ENCODE measurements around the gene MATN4. TPM values are rescaled to one million over a fixed set of nuclear protein-coding genes. Genes with fewer than 3 reads are reported as not detected.
"Not testable (repeated sequence)": the region's sequence is repeated elsewhere in the genome, so short reads cannot be mapped to it uniquely, and the experiment has no call there.

MATN4 gene, protein sequence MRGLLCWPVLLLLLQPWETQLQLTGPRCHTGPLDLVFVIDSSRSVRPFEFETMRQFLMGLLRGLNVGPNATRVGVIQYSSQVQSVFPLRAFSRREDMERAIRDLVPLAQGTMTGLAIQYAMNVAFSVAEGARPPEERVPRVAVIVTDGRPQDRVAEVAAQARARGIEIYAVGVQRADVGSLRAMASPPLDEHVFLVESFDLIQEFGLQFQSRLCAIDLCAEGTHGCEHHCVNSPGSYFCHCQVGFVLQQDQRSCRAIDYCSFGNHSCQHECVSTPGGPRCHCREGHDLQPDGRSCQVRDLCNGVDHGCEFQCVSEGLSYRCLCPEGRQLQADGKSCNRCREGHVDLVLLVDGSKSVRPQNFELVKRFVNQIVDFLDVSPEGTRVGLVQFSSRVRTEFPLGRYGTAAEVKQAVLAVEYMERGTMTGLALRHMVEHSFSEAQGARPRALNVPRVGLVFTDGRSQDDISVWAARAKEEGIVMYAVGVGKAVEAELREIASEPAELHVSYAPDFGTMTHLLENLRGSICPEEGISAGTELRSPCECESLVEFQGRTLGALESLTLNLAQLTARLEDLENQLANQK
- 1 to 10 TPM in 1 of 4 donors, under 1 TPM in 2, not detected in 1; 0.25 to 1.5 (median 0.94) TPM for total RNA-seq

DNA sequence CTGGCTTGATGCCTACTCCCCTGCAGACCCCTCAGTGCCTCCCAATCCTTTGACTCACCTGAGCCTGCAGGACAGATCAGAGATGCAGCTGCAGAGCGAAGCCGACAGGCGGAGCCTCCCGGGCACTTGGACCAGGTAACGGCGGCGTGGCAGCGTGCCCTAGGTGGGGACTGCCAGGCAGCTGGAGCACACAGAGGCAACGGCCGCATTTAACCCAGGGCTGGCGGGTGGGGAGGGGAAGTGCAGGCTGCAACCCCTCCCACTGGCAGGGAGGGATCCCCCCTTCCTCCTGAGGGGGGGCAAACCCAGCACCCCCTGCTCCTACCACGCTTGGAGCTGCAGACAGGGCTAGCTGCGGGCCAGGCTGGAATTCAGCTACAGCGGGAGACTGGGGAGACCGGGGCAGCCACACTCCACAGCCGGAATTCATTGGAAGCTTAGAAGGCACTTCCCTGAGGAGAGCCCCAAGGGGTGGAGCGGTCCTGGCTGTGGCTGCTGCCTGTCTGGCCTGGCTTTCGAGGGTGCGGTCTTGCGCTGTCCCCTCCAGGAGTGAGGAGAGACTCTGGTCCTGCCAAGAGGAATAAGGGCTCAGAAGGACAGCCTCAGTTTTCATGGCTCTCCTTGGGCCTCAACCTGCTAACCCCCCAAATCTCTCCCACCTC lies at the start of gene MATN4:
Gene MATN4, minus strand, starts transcription at position 183 of the 662 bp plus-strand sequence. CDS start 2,717 bp downstream, outside the sequence.
- H3K27ac ChIP-seq: no peak within 1 kb of the TSS
- no peaks in the 10 kb centered on the region for H3K9me3 ChIP-seq
- no peaks in the 10 kb centered on the region for H3K36me3 ChIP-seq
- DNase-seq (ENCODE audit: low spot score in 2 of 2): no peak
- H3K4me1 ChIP-seq: peaks cover 29% of the 10 kb centered on the region
- peaks cover 22% of the 10 kb centered on the region for H3K27me3 ChIP-seq
- TF ChIP-seq EP300 (IDR thresholded peaks at IDR 0.05): no peak
- TF ChIP-seq, protein P1, sequence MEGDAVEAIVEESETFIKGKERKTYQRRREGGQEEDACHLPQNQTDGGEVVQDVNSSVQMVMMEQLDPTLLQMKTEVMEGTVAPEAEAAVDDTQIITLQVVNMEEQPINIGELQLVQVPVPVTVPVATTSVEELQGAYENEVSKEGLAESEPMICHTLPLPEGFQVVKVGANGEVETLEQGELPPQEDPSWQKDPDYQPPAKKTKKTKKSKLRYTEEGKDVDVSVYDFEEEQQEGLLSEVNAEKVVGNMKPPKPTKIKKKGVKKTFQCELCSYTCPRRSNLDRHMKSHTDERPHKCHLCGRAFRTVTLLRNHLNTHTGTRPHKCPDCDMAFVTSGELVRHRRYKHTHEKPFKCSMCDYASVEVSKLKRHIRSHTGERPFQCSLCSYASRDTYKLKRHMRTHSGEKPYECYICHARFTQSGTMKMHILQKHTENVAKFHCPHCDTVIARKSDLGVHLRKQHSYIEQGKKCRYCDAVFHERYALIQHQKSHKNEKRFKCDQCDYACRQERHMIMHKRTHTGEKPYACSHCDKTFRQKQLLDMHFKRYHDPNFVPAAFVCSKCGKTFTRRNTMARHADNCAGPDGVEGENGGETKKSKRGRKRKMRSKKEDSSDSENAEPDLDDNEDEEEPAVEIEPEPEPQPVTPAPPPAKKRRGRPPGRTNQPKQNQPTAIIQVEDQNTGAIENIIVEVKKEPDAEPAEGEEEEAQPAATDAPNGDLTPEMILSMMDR (IDR thresholded peaks at IDR 0.05): peak in 1 of 2 donors; percentile 48
- no peak within 1 kb of the TSS for H3K4me3 ChIP-seq
- WGBS: 28% methylated on average over 9 of the region's 20 CpGs

DNA sequence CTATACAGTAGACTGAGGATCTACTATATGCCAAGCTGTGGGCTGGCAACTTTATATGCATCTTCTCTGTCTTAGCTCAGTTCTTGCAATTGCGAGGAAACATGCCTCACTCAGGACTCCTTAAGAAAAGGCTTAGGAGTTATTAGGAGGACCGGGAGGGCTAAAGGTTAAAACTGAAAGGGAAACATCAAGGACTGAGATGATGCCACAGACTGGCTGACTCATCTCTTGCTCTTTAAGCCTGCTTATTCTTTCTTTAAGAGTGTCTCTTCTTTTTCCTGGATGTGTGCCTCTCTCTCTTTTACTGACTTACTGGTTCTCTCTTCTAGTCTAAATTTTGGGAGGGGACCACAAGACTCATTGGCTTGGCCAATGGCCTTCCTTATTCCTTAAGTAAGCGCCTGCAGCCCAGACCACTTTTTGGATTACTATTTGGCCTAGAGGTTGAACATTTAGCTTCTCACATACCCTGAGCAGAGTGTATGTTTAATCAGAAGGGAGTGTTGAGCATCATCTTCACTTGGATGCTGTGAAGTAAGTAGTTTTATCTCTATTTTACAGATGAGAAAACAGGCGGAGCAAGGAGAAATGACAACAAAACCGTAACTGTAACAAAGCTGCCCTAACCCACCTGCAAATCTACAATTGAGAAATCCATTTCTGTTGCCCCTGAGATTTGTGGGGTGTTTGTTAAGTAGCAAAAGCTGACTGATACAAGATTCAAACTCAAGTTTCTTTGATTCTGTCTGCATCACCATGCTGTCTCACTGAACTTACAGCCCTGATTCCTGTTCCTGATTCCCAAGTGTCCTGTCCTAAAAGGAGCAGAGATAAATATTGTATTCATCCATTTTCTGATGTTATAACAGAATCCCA lies 47.3 kb upstream of the MATN4 start:
- Histone ChIP-seq H3K27me3 (no peaks in the 10 kb centered on the region), H3K4me3 (no peak overlapping the region), H3K27ac (no peak overlapping the region), H3K4me1 (peaks cover 36% of the 10 kb centered on the region), H3K36me3 (no peaks in the 10 kb centered on the region), H3K9me3 (no peaks in the 10 kb centered on the region)
- TF ChIP-seq POLR2AphosphoS5 (IDR thresholded peaks at IDR 0.05): no peak
- TF ChIP-seq EP300 (IDR thresholded peaks at IDR 0.05): no peak
- no peak for TF ChIP-seq POLR2A (IDR thresholded peaks at IDR 0.05)
- TF ChIP-seq, protein P1 (IDR thresholded peaks at IDR 0.05): no peak
- DNase-seq (ENCODE audit: low spot score in 2 of 2): no peak
- 78% methylated on average over 5 of the region's 5 CpGs for WGBS

DNA sequence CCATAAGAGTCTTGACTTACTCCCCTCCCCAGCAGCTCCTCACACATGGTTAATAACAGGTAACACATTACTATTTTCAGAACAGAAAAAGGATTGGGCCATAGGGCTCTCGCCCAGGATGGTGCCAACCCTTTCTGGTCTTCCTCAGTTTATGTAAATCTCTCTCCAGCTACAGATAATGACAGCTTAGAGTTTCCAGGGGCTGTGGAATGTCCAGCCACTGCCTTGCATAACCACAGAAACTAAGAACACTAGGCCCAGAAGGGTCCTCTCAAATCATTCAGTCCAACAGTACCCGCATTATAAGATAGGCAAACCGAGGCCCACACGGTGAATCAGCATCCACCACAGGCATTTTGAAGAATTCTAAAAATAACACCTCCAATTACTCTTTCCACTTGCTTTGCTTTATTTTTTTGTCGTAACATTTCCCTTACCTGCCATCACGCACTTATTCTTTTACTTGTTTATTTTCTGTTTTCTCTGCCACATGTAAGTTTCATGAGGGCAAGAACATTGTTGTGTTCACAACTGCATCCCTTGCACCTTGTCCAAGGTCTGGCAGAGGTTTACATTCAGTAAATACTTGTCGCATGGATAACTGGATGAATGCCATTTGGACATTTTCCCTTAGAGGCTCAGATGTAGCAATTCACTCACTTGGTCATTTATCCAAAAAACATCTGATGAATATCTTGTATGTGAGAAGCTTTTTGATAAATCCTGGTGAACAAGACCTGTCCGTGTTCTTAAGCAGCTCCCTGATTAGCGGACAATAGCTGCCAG lies 46.5 kb upstream of the MATN4 start:
- no peak for DNase-seq (ENCODE audit: low spot score in 2 of 2)
- no peak for TF ChIP-seq POLR2AphosphoS5 (IDR thresholded peaks at IDR 0.05)
- WGBS: 77% methylated on average over 9 of the region's 9 CpGs
- H3K27ac ChIP-seq: no peak overlapping the region
- no peaks in the 10 kb centered on the region for H3K27me3 ChIP-seq
- H3K4me1 ChIP-seq: peaks cover 30% of the 10 kb centered on the region
- no peak overlapping the region for H3K4me3 ChIP-seq
- no peaks in the 10 kb centered on the region for H3K36me3 ChIP-seq
- no peaks in the 10 kb centered on the region for H3K9me3 ChIP-seq

DNA sequence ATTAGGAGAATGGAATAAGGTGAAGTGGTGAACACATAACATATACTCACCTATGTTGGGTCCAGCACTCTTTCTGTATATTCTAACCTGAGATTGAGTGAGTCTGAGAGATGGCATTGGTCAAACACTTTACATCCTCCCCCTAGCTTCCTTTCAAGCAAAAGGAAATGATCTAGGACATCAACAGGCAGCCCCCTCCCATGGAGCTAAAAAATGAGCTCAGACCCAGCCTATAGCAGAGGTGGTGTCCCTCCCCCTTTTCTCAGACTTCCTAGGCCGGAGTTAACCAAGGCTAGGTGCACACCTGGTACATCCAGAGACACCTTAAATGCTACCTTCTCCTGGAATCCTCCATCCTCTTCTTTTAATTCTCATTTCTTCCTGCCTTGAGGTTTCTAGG lies 45.6 kb upstream of the MATN4 start:
- Histone ChIP-seq H3K27ac (no peak overlapping the region), H3K27me3 (no peaks in the 10 kb centered on the region), H3K9me3 (no peaks in the 10 kb centered on the region), H3K36me3 (no peaks in the 10 kb centered on the region), H3K4me1 (peaks cover 22% of the 10 kb centered on the region), H3K4me3 (no peak overlapping the region)
- DNase-seq (ENCODE audit: low spot score in 2 of 2): no peak
- TF ChIP-seq, protein P1 (IDR thresholded peaks at IDR 0.05): no peak
- TF ChIP-seq EP300 (IDR thresholded peaks at IDR 0.05) (no peak), POLR2A (IDR thresholded peaks at IDR 0.05) (no peak), POLR2AphosphoS5 (IDR thresholded peaks at IDR 0.05) (no peak)
- WGBS: 86% methylated on average over 1 of the region's 1 CpG

DNA sequence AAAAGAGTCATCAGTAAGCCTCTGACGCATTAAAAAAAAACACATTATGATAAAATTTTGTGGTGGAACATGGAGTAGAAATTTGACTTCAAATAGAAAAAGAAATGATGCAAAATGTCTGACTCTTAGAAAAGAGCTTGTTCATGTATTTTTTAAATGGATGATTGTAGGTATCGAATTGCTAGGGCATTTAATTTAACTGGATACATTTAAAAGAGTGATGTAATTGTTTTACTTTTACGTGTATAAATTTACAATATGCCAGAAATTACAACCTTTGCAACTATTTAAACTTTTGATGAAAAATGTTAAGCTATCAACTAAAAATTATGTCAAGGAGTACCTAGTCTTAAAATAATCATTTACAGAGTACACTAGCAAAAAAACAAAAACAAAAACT lies 44.6 kb upstream of the MATN4 start:
- Histone ChIP-seq H3K9me3 (no peaks in the 10 kb centered on the region), H3K4me1 (peaks cover 17% of the 10 kb centered on the region), H3K27me3 (no peaks in the 10 kb centered on the region), H3K27ac (no peak overlapping the region), H3K36me3 (no peaks in the 10 kb centered on the region), H3K4me3 (no peak overlapping the region)
- no peak for TF ChIP-seq POLR2A (IDR thresholded peaks at IDR 0.05)
- TF ChIP-seq EP300 (IDR thresholded peaks at IDR 0.05): no peak
- TF ChIP-seq, protein P1 (IDR thresholded peaks at IDR 0.05): no peak
- TF ChIP-seq POLR2AphosphoS5 (IDR thresholded peaks at IDR 0.05): no peak
- no peak for DNase-seq (ENCODE audit: low spot score in 2 of 2)
- WGBS: 84% methylated on average over 3 of the region's 3 CpGs

DNA sequence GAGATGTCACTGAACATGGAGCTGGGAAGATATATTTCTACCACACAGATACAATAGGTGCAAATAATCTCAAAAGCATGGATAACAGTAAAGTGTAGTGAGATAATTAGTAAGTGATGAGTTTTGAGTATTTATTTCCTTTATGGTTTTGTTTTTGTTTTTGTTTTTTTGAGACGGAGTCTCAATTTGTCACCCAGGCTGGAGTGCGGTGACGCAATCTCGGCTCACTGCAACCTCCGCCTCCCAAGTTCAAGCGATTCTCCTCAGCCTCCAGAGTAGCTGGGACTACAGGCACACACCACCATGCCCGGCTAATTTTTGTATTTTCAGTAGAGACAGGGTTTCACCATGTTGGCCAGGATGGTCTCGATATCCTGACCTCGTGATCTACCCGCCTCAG lies 42.7 kb upstream of the MATN4 start:
- not testable (repeated sequence) for H3K36me3 ChIP-seq; H3K9me3 ChIP-seq; H3K4me3 ChIP-seq; DNase-seq (ENCODE audit: low spot score in 2 of 2); H3K27me3 ChIP-seq; H3K27ac ChIP-seq
- H3K4me1 ChIP-seq: peaks cover 32% of the 10 kb centered on the region
- WGBS: 97% methylated on average over 10 of the region's 10 CpGs
